Heart right ventricle (tissue), 16 donors: ENCODE measurements around the gene CDKAL1. TPM values are rescaled to one million over a fixed set of nuclear protein-coding genes. Genes with fewer than 3 reads are reported as not detected.

Experiments used
- ATAC-seq, 8 donors: fragments of 200-7000 bp; cut with Tn5 transposase; one replicate each; pipeline ENCODE4 v1.9.1; 2020; ENCODE audit warnings: mild to moderate bottlenecking in 8 of 8, moderate library complexity in 8 of 8, moderate number of reproducible peaks in 1 of 8
- DNase-seq, 2 donors: peaks; one replicate each; pipeline ENCODE4 v3.0.0-alpha.2; 2020
- H3K27ac ChIP-seq, 10 donors: fragments of 200-600 bp; sonication (generic) in 2 of 10; one replicate each; pipeline versions ENCODE4 v1.5.0 to v1.8.0; 2020 to 2022; ENCODE audit warnings: mild to moderate bottlenecking in 3 of 10
- H3K27me3 ChIP-seq, 7 donors: fragments of 200-600 bp; one replicate each; pipeline ENCODE4 v1.8.0; 2021 to 2022; ENCODE audit warnings: mild to moderate bottlenecking in 2 of 7
- H3K36me3 ChIP-seq, 9 donors: fragments of 200-600 bp; sonication (generic) in 1 of 9; one replicate each; pipeline versions ENCODE4 v1.5.0 to v1.8.0; 2020 to 2022; ENCODE audit warnings: mild to moderate bottlenecking in 2 of 9
- H3K4me1 ChIP-seq, 9 donors: fragments of 200-600 bp; sonication (generic) in 1 of 9; one replicate each; pipeline versions ENCODE4 v1.5.0 to v1.8.0; 2020 to 2022; ENCODE audit warnings: mild to moderate bottlenecking in 4 of 9
- H3K4me3 ChIP-seq, 10 donors: fragments of 200-600 bp; sonication (generic) in 2 of 10; one replicate each; pipeline versions ENCODE4 v1.5.0 to v1.8.0; 2020 to 2022; ENCODE audit warnings: mild to moderate bottlenecking in 7 of 10, moderate library complexity in 2 of 10
- H3K9me3 ChIP-seq, 11 donors: fragments of 200-600 bp in 10 of 11; sonication (generic) in 2 of 11; one replicate each; pipeline versions ENCODE4 v1.5.0 to v1.8.0; 2013 to 2022; ENCODE audit warnings: mild to moderate bottlenecking in 2 of 11, control low read depth in 1 of 11, moderate library complexity in 1 of 11
- CTCF ChIP-seq, 9 donors: fragments of 200-600 bp; sonication (generic) in 2 of 9; IDR thresholded peaks; one replicate each; pipeline versions ENCODE4 v1.5.0 to v1.8.0; 2021 to 2022; ENCODE audit warnings: antibody characterized with exemption in 9 of 9, mild to moderate bottlenecking in 5 of 9, moderate library complexity in 1 of 9
- WGBS, 2 donors: extraction: QIAGEN DNeasy Blood & Tissue Kit; methylation state at CpG; one replicate each; pipeline ENCODE4 v1.1.7; 2013; ENCODE audit warnings: inconsistent platforms in 1 of 2; 5-methylcytosine and 5-hydroxymethylcytosine counted together
- intact Hi-C, 10 donors: fragments of 100-400 bp; cut with DNase I; formaldehyde crosslinking; loops; one replicate each; pipeline versions ENCODE4 v1.11.1 to v1.14.2; 2022
- polyA plus RNA-seq, 2 donors: library from polyadenylated mRNA; stranded (reverse); fragments of 200-250 nt; gene quantifications; one replicate each; pipeline ENCODE4 v1.2.3, GENCODE V29; 2013
- total RNA-seq, 10 donors: library from RNA; stranded (reverse); fragmentation: NEBNext Ultra II Directional in 3 of 10; extraction: Animal tissue kit (Norgen Biotek cat#: 25700) in 3 of 10; gene quantifications; one replicate each; pipeline versions ENCODE4 v1.2.1 to v1.2.4, GENCODE V29; 2021 to 2023
- donor health status: Arrhythmogenic right ventricular cardiomyopathy.
- donor health status: ischemic (EF 13 %, LVEDD 7.1; RV severe dilation, severe dysfunction).
- donor health status: healthy with polysubstance abuse.
- donor health status: DM: no; HTN: yes; CAD: no.
- donor health status: DM: no; HTN: no; CAD: no.
- donor health status: ischemic (EF 25% LVEDD 6.9; RV normal size, moderate dysfunction).
- donor health status: ischemic (EF 25% LVEDD 5.7; RV mildly dilated, moderate dysfunction).
- donor health status: healthy.
- donor health status: DM: yes; HTN: yes; CAD: no.
- donor health status: Ischemic cardiomyopathy.
- donor health status: ischemic (EF 35%, LVEDD 5.7; RV mildly dilated, moderate dysfunction).
- donor health status: nonischemic (EF 11% LVEDD 7.7; RV severe dilation, severe dysfunction).
- donor health status: DM: yes; HTN: yes; CAD: no.
- donor health status: PGD.
- donor health status: ischemic (EF 29% LVEDD 5.4; RV normal size, mild dysfunction).
- donor health status: nonischemic (EF 23%, LVEDD 6.1; RV moderate dilation, normal function).

CDKAL1 gene
- total and polyA plus RNA-seq, 12 donors, result 3.2 to 14.0 (median 10.6) TPM

- H3K9me3 ChIP-seq, result no peaks in the 10 kb centered on the region
- DNase-seq, result no peak
- H3K27ac ChIP-seq, result no peak overlapping the region
- no peak for ATAC-seq
- H3K36me3 ChIP-seq, result no peaks in the 10 kb centered on the region
- 78 to 89% methylated on average over 2 of the region's 2 CpGs for WGBS, 2 donors
- H3K4me3 ChIP-seq, result no peak overlapping the region
- H3K4me1 ChIP-seq, result peaks cover 0 to 19% (median 6%) of the 10 kb centered on the region in 9 donors
- no peak for TF ChIP-seq CTCF (IDR thresholded peaks at IDR 0.05)
- intact Hi-C loops, result no loop called here
- no peaks in the 10 kb centered on the region for H3K27me3 ChIP-seq
These were observed 653.2 kb downstream of the CDKAL1 start for GRCh38 chr6:21187485-21187884.

DNA sequence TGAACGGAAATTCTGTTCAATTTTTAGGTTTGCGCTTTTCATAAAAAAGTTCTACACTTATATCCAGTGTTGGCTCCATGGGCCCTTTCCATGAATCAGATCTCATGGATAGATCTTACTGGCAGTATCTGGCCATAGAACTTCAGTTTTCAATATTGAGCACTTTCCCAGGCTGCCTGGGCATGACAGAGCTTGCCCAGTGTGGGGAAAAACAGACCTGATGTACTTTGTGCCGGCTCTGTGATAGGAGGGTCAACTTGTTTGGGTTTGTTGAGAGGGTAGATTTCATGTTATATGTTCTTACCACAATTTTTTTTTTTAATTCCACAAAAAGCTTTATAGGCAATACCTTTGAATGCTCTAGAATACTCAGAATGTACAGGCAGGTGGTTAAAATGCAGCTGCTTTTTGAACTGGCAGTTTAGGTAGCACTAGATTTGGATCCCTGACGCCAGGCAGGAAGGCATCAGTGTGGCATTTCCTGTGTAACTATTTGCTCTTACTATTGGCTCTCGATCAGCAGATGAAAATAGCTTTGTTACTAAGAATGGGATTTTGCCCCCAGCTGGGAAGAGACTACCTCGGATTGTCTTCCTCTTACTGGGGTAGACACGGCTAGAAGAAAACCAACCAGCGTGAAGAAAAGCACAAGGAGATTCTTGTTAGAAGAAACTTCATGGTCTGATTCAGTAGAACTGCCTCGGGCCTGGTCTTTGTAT lies 654.4 kb downstream of the CDKAL1 start:
- no peak for TF ChIP-seq CTCF (IDR thresholded peaks at IDR 0.05)

DNA sequence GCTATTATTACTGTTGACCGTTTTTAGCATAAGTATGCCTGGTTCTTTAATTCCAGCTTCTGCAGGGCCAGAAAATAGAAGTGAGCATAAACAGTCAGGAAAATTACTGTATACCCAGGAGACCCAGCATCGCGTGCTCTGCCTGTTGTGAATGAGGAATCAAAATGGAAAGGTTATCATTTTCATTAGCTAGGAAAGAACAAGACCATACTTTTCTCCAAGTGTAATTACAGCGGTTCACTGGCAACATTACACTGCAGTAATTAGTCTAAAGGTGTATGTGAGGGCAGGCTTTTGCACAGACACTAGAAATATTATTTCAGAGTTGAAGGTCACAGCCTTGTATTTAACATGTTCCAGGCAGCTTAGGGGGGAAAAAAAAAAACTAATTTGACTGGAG lies 655.5 kb downstream of the CDKAL1 start:
- no peak for DNase-seq
- H3K4me3 ChIP-seq, result no peak overlapping the region
- H3K36me3 ChIP-seq, result no peaks in the 10 kb centered on the region
- TF ChIP-seq CTCF (IDR thresholded peaks at IDR 0.05), result no peak
- WGBS, 2 donors, result 71 to 76% methylated on average over 4 of the region's 4 CpGs
- H3K27me3 ChIP-seq, result no peaks in the 10 kb centered on the region
- peaks cover 0 to 7% (median 0%) of the 10 kb centered on the region in 11 donors for H3K9me3 ChIP-seq
- no peak for ATAC-seq
- intact Hi-C loops, result no loop called here
- peaks cover 0 to 19% (median 4%) of the 10 kb centered on the region in 9 donors for H3K4me1 ChIP-seq
- H3K27ac ChIP-seq, result no peak overlapping the region

More for the DNA sequence above, 654.4 kb downstream of the CDKAL1 start:
- Histone ChIP-seq H3K9me3 (peaks cover 0 to 3% (median 0%) of the 10 kb centered on the region in 11 donors), H3K27ac (no peak overlapping the region), H3K4me3 (no peak overlapping the region), H3K4me1 (peaks cover 0 to 19% (median 4%) of the 10 kb centered on the region in 9 donors), H3K36me3 (no peaks in the 10 kb centered on the region), H3K27me3 (no peaks in the 10 kb centered on the region)
- 67 to 69% methylated on average over 9 of the region's 9 CpGs for WGBS, 2 donors
- intact Hi-C loops, result no loop called here
- DNase-seq, result no peak
- no peak for ATAC-seq

GRCh38 chr6:21190701-21191100 lies 656.4 kb downstream of the CDKAL1 start:
- Histone ChIP-seq H3K4me3 (no peak overlapping the region), H3K27me3 (no peaks in the 10 kb centered on the region), H3K36me3 (no peaks in the 10 kb centered on the region), H3K4me1 (peaks cover 0 to 19% (median 4%) of the 10 kb centered on the region in 9 donors), H3K9me3 (peaks cover 0 to 7% (median 0%) of the 10 kb centered on the region in 11 donors), H3K27ac (no peak overlapping the region)
- DNase-seq, result no peak
- 83 to 86% methylated on average over 2 of the region's 2 CpGs for WGBS, 2 donors
- ATAC-seq, result no peak
- no peak for TF ChIP-seq CTCF (IDR thresholded peaks at IDR 0.05)
- intact Hi-C loops, result no loop called here
